ENCODE measurements around the gene COX6A1. TPM values are rescaled to one million over a fixed set of nuclear protein-coding genes. Genes with fewer than 3 reads are reported as not detected.

Gene COX6A1
- total RNA-seq, 1 experiment from 2014 or later, result 2,042 TPM

GRCh38 chr12:120470150-120470784 lies 32.4 kb downstream of the COX6A1 start:
- peaks cover 78% of the 10 kb centered on the region for H3K79me2 ChIP-seq (ENCODE audit: low read length)
- H3K9me2 ChIP-seq (replicated peaks; ENCODE audit: low read length), result no peaks in the 10 kb centered on the region
- peaks cover 5% of the 10 kb centered on the region for H3F3A ChIP-seq (ENCODE audit: low read length, unreplicated experiment)
- H3K4me3 ChIP-seq (ENCODE audit: low read length), result peak overlapping the region; percentile 95
- CTCF ChIA-PET, result interaction anchor here (0.6 kb wide), 1 partner anchor 18 kb away, joined by 4 read pairs; no protein-coding TSS in a partner anchor
- peak overlapping the region; percentile 87 for H3K9ac ChIP-seq (ENCODE audit: low read length)
- TF ChIP-seq, protein P1, sequence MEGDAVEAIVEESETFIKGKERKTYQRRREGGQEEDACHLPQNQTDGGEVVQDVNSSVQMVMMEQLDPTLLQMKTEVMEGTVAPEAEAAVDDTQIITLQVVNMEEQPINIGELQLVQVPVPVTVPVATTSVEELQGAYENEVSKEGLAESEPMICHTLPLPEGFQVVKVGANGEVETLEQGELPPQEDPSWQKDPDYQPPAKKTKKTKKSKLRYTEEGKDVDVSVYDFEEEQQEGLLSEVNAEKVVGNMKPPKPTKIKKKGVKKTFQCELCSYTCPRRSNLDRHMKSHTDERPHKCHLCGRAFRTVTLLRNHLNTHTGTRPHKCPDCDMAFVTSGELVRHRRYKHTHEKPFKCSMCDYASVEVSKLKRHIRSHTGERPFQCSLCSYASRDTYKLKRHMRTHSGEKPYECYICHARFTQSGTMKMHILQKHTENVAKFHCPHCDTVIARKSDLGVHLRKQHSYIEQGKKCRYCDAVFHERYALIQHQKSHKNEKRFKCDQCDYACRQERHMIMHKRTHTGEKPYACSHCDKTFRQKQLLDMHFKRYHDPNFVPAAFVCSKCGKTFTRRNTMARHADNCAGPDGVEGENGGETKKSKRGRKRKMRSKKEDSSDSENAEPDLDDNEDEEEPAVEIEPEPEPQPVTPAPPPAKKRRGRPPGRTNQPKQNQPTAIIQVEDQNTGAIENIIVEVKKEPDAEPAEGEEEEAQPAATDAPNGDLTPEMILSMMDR (conservative IDR thresholded peaks at IDR 0.05; ENCODE audit: low read depth, low read length), result no peak
- TF ChIP-seq EZH2phosphoT487 (IDR thresholded peaks at IDR 0.05; ENCODE audit: borderline replicate concordance, low read length), result no peak
- no peak for TF ChIP-seq EZH2 (IDR thresholded peaks at IDR 0.05; ENCODE audit: low read length, unreplicated experiment)
- peak overlapping the region; percentile 95 for H3K4me2 ChIP-seq (ENCODE audit: low read length)
- H3K4me1 ChIP-seq (ENCODE audit: insufficient read depth, low read length), result peaks cover 40% of the 10 kb centered on the region
- ATAC-seq (peak; percentile 11), DNase-seq (peak; percentile 14)
- H3K9me3 ChIP-seq (ENCODE audit: low read length), result no peaks in the 10 kb centered on the region
- H4K20me1 ChIP-seq (ENCODE audit: low read length), result peaks cover 32% of the 10 kb centered on the region
- BruUV-seq (replicated peaks), result TSS peak; percentile 50
- peaks cover 12% of the 10 kb centered on the region for H3K36me3 ChIP-seq (ENCODE audit: low read depth, low read length)
- POLR2A ChIA-PET (ENCODE audit: unreplicated experiment), result no interaction called here
- peak overlapping the region; percentile 7; the same call in 1 of the 2 replicates for H3K27ac ChIP-seq (ENCODE audit: low read length)
- intact Hi-C loops (cut with micrococcal nuclease), result no loop called here
- peak overlapping the region; percentile 86 for H2AFZ ChIP-seq (ENCODE audit: low read length)
- H3K27me3 ChIP-seq (ENCODE audit: low read length), result no peaks in the 10 kb centered on the region

DNA sequence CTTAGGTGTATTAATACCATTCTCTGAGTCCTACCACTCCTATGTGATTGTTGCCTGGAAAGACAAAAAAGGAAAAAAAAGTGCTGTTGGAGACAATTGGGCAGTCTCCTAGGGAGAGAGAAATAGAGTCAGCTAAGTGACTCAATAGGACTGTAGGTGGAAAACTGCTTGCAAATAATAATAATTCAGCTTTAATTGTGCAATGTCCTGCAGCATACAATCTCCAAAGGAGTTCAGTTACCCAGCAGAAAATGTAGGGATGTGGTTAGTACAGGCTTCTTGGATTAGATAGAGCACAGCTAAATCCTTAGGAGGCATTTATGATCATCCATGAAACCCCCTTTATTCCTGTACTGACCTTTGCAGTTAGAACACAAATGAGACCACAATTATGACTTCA lies 34.6 kb downstream of the COX6A1 start:
- H3K9me2 ChIP-seq (replicated peaks; ENCODE audit: low read length), result no peaks in the 10 kb centered on the region
- ATAC-seq (no peak), DNase-seq (no peak)
- H2AFZ ChIP-seq (ENCODE audit: low read length), result no peak overlapping the region
- peaks cover 51% of the 10 kb centered on the region for H3K4me1 ChIP-seq (ENCODE audit: insufficient read depth, low read length)
- H3K4me3 ChIP-seq (ENCODE audit: low read length), result no peak overlapping the region
- ChIA-PET CTCF (no interaction called here), POLR2A (ENCODE audit: unreplicated experiment) (interaction anchor here (0.5 kb wide), 1 partner anchor 66 kb away, joined by 4 read pairs; no protein-coding TSS in a partner anchor)
- H3F3A ChIP-seq (ENCODE audit: low read length, unreplicated experiment), result peaks cover 5% of the 10 kb centered on the region
- peaks cover 10% of the 10 kb centered on the region for H4K20me1 ChIP-seq (ENCODE audit: low read length)
- H3K9me3 ChIP-seq (ENCODE audit: low read length), result no peaks in the 10 kb centered on the region
- no TSS peak for BruUV-seq (replicated peaks)
- no peaks in the 10 kb centered on the region for H3K36me3 ChIP-seq (ENCODE audit: low read depth, low read length)
- peak overlapping the region; percentile 7; the same call in 1 of the 2 replicates for H3K4me2 ChIP-seq (ENCODE audit: low read length)
- peaks cover 63% of the 10 kb centered on the region for H3K79me2 ChIP-seq (ENCODE audit: low read length)
- intact Hi-C loops (cut with micrococcal nuclease), result no loop called here
- H3K27ac ChIP-seq (ENCODE audit: low read length), result no peak overlapping the region
- H3K9ac ChIP-seq (ENCODE audit: low read length), result no peak overlapping the region
- no peak for TF ChIP-seq EZH2 (IDR thresholded peaks at IDR 0.05; ENCODE audit: low read length, unreplicated experiment)
- TF ChIP-seq, protein P1 (conservative IDR thresholded peaks at IDR 0.05; ENCODE audit: low read depth, low read length), result no peak
- no peak for TF ChIP-seq EZH2phosphoT487 (IDR thresholded peaks at IDR 0.05; ENCODE audit: borderline replicate concordance, low read length)
- no peaks in the 10 kb centered on the region for H3K27me3 ChIP-seq (ENCODE audit: low read length)

All from PC-3 (cell line).